Hematopoietic multipotent progenitor cell treated with erythropoietin and hydrocortisone succinate and interleukin-3 and kit ligand, for 17 days (in vitro differentiated cells): ENCODE measurements around the gene DUXB.

Experiments
- DNase-seq: peaks from one replicate; pipeline ENCODE4 v3.0.0-alpha.2; 2015; ENCODE audit warnings: low spot score

DUXB gene, protein sequence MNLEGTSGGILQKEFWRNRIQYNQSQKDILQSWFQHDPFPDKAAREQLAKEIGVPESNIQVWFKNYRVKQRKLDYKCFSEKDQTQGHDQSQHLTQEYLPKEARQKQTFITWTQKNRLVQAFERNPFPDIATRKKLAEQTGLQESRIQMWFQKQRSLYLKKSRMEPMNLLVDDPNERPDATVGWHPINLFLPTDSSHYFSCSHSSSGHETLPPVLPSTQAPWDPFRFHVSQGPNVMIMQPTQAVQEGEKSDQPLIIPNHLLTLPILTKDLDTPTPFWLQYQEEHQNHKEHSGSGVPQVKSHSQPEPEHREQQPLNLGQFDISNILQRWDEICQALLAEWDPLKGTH

GRCh38 chr16:75701361-75701760 lies at the start of gene DUXB:
DUXB (minus strand) TSS chr16:75701461; CDS start chr16:75701418, 43 bp downstream.
- peak; percentile 60 for DNase-seq

DNA sequence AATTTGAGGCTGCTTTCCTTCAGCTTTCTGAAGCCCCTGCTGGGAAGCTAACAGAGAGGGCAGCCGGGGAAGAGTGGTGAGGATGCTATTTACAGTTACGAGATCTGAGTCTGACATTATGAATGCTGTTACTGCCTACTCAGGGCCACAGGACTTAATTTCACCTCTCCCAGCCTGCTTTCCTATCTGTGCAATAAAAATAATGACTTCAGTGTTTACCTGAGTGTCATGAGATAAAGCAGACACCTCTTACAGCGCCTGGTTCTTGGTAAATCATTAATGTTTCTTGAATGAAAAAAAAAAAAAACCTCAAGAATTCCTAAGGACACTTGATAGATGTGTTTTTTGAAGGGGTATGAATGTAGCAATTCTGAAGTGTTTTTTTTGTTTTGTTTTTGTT lies 49.3 kb upstream of the DUXB start:
- DNase-seq, result no peak

DNA sequence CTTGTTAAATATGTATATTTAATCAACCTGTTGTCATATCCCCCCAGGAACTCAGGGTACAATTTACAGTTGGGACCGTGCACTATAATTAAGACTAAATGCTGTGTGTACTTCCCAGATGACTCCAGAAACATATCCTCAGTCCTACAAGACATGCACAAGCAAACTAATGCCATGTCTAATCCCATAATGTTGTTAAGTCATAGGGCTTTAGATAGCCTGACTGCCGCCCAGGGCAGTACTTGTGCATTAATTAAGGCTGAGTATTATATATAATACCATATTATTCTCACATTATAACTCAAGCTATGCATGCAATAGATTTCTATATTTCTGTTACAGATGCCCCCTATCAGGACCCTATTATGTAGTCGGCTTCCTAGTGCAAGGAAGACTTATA lies 45.1 kb upstream of the DUXB start:
- no peak for DNase-seq

DNA sequence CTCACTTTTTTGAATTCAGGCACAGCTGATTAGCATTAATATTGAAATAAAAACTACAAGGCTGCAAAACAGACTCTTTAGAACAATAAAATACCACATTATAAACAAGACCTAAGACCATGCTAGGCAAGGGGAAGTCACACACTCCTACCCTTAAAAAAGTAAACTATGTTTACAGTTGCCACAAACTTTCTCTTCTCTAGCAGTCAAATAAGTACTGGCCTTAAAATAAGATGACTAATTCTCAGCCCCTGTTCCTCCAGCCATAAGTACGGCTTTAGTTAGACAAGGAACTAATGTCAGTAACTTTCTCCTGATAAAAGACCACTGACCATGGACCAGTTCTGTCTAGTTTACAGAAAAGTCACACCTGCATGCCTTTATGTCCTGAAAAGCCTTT lies 44.6 kb upstream of the DUXB start:
- no peak for DNase-seq

GRCh38 chr16:75745242-75745641 lies 44.0 kb upstream of the DUXB start:
- no peak for DNase-seq

DNA sequence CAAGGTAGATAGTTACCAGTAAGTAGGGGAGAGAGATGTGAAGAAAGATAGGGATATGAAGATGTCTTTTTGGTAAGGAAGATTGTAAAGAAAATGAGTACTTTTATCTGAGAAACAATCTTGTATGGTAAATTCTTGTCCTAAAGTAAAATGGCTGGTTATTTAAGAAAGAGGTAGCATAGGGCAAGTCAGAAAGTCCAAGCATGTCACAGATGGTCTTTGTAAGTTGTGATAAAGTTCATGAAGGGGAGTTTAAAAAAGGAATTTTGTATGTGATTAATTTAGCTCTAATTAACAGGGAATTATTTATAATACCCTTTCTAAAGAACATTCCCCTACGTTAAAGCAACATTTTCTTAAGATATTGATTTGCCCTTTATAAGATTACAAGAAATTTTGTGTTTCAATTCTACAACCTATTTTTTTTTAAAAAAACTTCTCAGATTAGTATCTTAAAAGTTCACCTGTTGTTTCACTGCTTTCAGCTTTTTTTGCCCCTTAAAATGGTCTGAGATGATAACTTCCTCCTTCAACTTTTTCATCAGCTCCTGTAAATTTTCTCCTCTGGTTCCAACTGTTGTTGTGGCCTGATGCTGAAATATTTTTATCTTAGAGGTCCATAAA lies 41.3 kb upstream of the DUXB start:
- no peak for DNase-seq

- DNase-seq, result no peak
Measured at GRCh38 chr16:75733305-75734211, 32.3 kb upstream of the DUXB start.

DNA sequence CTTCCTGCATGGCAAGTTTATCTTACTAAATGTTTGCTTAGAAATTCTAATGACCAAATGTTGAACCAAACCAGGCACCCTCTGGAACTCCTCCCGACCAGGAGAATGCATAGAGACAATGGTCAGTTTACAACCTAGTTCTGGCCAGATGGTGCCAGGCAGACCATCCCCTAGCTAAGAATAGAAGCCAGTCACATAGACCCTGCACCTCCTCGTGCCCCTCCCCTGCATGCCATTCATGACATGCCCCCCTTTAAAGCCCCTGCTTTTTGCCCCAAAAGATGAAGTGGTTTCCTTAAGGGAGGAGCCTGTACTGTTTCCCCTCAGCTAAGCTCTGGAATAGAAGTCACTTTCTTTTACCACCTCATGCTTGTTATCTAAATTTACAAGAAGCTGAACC lies 31.6 kb upstream of the DUXB start:
- DNase-seq, result no peak

DNA sequence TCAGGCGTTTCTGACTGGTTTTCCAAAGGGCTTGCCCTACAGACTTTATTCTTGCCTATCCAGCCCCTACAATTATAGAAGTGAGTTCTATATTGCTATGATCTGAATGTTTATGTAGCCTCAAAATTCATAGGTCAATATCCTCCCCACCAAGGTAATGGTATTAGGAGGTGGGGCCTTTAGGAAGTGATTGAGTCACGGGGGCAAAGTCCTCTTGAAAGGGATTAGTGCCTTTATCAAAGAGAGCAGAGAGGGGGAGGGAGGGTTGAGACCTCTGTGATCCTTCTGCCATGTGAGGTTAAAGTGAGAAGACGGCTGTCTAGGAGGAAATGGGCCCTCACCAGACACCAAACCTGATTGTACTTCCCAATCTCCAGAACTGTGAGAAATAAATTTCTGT lies 26.0 kb upstream of the DUXB start:
- no peak for DNase-seq

GRCh38 chr16:75726390-75726789 lies 25.1 kb upstream of the DUXB start, which contains the start of gene CPHXL:
CPHXL (minus strand) TSS chr16:75726490; CDS start chr16:75726442, 48 bp downstream.
- no peak for DNase-seq

GRCh38 chr16:75718452-75718851 lies 17.2 kb upstream of the DUXB start:
- no peak for DNase-seq

DNA sequence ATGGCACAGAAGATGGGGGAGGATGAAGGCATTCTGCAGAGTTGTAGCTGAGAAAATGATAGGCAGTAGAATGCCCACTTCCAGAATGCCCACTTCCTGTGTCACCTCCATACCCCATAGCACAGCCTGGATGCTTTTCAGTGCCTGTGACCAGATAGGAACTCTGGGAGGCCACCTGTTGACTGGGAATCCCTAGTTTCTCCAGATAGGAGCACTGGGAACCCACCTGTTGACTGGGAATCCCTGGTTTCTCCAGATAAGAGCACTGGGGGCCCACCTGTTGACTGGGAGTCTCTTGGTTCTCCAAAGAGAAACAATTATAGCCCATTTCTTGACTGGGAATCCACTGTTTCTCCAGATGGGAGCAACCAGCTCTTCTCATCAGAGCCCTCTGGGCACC lies 13.4 kb upstream of the DUXB start:
- no peak for DNase-seq

- no peak for DNase-seq
Measured at GRCh38 chr16:75710344-75710743, 9.1 kb upstream of the DUXB start.

GRCh38 chr16:75703306-75703705 lies 2.0 kb upstream of the DUXB start:
- peak; percentile 58 for DNase-seq

GRCh38 chr16:75702242-75702641 lies 981 bp upstream of the DUXB start:
- peak; percentile 82 for DNase-seq

- DNase-seq, result no peak
Measured at GRCh38 chr16:75697571-75697970, 3.7 kb downstream of the DUXB start.

GRCh38 chr16:75695708-75696107 lies 5.6 kb downstream of the DUXB start:
- DNase-seq, result peak; percentile 66

GRCh38 chr16:75687361-75687760 lies 13.9 kb downstream of the DUXB start:
- DNase-seq, result no peak

DNA sequence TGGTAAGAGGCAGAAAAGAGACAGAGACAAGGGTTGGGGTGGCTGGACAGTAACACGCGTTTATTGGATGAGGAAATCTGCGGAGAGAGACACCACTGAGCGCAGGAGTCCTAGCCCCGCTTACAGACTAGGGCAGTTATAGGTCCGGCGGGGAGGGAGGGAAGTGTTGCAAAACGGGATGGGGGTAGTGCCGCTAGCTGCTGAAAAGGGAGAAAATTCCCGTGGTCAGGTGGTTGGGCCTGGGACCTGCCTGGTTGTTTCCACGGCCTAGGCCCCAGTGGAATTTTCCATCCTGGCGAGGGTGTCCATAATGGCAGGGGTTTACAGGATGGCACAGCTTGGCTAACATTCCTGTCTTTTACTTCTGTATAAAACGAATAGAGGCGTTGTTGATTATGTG lies 19.0 kb downstream of the DUXB start:
- DNase-seq, result no peak

- DNase-seq, result no peak
Measured at GRCh38 chr16:75679366-75679765, 21.9 kb downstream of the DUXB start.

DNA sequence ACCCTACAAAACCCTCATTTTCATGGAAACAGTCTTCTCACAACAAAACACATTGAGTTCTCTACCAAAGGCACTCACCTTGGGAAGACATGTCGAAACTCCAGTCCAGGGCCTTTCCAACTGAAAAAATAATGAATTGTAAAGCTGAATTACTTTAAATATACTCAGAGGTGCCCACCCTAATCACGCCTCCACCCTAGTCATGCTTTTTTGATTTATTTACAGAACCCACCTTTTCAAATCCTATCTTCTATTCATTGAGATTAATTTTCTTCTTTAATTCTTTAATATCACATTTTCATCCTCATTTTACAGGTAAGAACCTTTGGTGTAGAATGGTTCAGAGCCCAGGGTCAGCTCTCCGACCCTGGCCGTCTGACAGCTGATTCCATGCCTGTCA lies 24.4 kb downstream of the DUXB start, which contains the start of gene CPHXL2:
Gene CPHXL2 (minus strand): TSS at position 101 of the 400 bp plus-strand sequence. CDS start 10 bp downstream, at position 91.
- DNase-seq, result no peak

DNA sequence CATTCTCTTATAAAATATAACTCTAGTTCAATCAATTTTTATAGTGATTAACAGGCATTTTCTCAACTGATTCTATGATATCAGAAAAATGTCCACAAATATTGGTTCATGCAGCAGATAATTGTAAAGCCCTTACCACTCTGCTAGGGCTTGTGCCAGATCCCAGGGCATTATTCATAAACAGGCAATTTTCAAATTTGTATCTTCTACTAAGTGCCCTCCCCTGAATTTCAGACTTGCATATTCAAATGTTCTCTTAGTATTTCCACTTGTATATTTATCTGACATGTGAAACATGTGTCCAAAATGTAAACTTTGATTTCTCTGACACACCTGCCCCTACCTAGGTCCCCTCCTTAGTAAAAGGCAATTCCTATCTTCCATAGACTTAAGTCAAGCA lies 33.8 kb downstream of the DUXB start:
- DNase-seq, result no peak
